ENCODE measurements around the gene USHBP1. TPM values are rescaled to one million over a fixed set of nuclear protein-coding genes. Genes with fewer than 3 reads are reported as not detected.

Gene USHBP1, protein sequence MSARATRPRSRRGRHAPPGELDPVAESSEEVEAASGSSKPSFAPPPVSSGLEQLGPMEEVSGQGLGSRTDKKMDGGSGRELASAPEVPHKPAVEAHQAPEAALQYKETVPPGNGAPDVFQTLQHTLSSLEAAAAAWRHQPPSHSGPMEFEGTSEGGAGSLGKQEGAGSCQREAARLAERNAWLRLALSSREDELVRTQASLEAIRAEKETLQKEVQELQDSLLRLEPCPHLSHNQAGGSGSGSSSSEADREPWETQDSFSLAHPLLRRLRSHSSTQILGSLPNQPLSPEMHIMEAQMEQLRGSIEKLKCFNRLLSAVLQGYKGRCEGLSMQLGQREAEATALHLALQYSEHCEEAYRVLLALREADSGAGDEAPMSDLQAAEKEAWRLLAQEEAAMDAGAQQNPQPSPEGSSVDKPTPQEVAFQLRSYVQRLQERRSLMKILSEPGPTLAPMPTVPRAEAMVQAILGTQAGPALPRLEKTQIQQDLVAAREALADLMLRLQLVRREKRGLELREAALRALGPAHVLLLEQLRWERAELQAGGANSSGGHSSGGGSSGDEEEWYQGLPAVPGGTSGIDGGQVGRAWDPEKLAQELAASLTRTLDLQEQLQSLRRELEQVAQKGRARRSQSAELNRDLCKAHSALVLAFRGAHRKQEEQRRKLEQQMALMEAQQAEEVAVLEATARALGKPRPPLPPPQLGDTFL
- total RNA-seq = 21.6 and 33.5 TPM in 2 replicates

DNA sequence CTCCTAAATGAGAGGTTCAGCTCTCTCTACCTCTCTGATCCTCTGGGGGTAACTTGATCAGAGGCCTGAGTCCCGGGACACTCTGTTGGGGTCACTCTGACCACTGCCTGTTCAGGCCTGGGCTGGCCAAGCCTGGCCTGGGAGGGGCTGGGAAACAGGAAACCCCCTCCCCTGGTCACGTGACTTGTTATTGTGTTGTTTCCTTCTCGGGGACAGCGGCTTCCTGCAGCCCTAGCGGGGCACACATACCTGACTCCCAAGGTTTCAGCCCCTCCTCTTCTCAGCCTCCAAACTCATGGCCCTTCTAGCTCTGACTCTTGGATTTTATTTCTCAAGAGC, at the start of gene USHBP1:
TSS of gene USHBP1 (minus strand) at position 105 of the 339 bp plus-strand sequence. CDS start 446 bp downstream, outside the sequence.
- peak; percentile 73 to 94 for DNase-seq (ENCODE audit: low read depth in 2 of 2)

DNA sequence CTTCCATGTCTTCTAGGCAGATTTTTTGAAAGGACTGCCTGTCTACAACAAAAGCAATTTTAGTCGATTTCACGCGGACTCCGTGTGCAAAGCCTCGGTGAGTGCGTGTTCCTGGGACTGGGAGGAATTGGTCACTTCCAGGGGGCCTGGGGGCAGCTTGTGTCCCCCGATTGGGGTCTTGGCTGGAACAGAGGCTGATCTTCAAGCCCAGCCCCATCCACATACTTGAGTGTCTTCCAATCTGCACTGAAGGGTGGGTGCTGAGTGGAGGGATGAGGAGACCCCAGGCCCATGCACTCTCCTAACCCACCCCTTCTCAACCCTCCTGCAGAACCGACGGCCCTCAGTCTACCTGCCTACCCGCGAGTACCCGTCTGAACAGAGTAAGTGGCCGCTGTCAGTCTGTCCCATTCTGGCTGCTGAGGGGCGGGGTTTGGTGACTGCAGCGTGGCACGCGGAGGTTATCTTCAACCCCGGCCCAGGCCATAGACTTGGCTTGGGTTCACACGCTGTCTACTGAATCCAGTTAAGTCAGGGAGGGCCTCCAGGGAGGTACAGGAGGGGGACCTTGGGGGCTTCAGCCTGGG, 49.6 kb upstream of the USHBP1 start:
- no peak for DNase-seq (ENCODE audit: low read depth in 2 of 2)

DNA sequence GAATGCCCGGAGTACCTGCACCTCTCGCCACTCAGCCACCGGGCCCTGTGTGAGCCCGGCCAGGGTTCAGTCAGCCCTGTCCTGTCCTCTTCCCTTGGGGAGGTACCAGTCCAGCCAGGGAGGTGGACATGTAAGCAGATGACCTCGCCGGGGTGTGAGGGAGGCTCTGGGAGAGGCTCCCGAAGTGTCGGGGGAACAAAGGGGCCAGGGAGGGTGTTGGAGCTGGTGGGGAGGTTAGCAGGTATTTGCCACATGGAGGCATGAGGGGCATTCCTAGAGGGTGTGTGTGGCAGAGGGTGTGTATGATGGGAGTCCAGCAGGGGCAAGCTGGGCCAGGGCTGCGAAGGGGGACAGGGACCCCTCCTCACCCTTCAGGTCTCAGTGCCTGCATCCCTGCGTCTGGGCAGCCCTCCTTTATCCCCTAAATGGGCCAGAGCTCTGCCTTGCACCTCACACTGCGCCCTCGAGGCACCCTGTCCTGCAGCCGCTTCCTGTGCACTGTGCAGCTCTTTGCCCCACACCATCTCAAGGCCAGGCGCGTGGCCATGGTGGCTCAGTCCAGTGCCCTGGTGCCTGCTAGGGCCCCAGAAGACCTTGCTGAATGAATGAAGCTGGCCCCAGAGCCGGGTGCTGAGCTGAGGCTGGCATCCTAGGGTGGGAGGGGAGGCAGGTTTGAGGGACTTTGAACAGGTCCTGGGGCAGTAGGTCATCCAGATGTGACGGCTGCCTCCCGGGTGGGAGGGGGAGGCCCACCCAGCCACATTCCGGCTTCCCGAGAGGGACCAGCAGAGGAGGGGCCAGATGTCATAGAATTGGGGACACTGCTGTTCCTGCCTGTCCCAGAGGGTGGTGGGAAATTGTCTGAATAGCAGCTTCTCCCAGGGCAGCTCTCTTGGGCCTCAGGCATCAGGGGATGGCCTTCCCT, 47.9 kb upstream of the USHBP1 start:
- no peak for DNase-seq (ENCODE audit: low read depth in 2 of 2)

DNA sequence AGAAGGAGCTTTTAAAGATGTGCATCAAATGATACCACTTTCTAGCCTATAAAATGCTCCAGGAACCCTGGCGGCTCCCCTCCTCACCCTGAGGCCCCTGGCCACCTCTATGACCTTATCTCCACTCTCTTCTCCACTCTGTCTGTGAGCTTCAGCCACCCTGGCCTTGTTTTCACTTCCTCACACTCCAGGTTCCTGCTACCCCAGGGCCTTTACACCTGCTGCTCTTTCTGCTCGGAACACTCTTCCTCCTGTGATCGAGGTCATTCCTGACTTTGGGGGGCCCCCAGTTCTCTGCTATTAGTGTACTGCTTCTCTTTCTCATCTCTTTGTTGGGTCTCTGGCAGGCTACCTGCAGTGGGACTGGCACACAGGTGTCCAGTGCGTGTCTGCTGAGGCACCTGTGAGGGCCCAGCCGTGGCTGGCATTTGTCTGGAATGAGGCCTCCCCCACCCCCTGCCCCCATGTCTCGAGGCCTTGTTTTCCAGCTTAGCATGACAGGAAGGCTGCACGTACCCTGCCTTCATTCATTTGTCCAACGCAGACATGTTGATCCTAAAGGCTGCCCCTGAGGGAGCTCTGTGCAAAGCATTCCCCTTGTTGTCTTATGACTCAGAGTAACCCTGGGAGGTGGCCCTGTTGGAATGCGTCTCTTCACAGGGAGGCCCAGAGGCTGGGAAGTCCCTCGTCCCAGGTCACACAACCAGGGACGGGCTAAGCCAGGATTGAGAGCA, 47.1 kb upstream of the USHBP1 start:
- DNase-seq (ENCODE audit: low read depth in 2 of 2) = peak in 1 of 2 donors; percentile 60

DNA sequence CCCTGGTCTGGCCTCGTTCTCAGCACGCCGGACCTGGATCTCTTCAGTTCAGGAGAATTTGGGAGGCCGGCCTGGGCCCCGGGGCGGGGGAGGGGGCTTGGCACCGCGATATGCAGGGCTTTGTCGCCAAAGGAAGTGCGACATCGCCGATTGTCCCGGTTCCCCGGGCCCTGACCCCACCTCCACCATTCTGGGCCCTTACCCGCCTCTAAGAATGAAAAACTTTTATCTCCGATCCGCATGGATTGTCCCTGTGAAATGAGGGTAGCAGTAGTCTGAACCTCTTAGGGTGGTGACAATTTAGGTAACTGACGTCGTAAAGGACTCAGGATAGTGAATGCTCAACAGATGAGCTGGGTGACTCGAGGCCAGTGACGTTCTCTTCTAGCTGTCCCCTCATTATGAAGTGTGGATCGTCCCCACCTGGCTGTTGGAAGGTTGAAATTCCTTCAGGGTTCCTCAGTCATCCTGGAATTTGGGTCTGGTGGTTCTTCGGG, 45.5 kb upstream of the USHBP1 start:
- DNase-seq (ENCODE audit: low read depth in 2 of 2) = peak in 1 of 2 donors; percentile 48

DNA sequence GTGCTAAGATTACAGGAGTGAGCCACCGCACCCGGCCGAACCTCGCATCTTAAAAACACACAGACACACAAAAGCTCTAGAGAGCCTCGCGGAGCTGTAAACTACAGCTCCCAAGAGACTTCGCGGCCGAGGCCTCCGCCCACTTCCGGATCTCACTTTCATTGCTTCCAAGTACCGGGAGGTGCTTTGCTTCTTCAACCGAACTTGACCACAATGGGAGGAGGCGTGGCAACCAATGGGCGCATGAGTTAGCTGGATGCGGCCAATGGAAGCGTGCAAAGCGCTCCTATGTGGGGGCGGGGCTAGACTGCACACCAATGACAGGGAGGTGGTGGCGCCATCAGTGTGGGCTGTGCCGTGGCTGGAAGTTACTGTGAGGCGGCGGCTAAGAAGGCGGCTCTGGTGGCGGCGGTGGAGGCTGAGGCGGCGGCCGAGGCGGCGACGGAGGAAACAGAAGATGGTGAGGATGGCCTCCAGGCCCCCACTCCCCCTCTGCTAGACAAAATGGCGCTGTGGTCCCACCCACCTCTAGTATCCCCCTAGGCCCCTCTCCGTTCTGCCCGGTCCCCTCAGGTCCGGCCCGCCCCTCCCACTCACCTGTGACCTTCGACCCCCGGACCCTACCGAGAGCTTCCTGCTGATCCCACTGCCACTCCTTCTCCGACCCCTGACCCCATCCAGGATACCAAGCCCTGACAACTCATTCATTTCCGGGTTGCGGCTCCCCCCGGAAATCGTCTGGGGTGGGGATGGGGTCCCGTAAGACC, 44.8 kb upstream of the USHBP1 start, which contains the start of gene DDA1:
TSS of gene DDA1 (plus strand) at position 366 of the 767 bp plus-strand sequence. CDS start at position 458, 92 bp downstream.
- DNase-seq (ENCODE audit: low read depth in 2 of 2) = peak; percentile 100

DNA sequence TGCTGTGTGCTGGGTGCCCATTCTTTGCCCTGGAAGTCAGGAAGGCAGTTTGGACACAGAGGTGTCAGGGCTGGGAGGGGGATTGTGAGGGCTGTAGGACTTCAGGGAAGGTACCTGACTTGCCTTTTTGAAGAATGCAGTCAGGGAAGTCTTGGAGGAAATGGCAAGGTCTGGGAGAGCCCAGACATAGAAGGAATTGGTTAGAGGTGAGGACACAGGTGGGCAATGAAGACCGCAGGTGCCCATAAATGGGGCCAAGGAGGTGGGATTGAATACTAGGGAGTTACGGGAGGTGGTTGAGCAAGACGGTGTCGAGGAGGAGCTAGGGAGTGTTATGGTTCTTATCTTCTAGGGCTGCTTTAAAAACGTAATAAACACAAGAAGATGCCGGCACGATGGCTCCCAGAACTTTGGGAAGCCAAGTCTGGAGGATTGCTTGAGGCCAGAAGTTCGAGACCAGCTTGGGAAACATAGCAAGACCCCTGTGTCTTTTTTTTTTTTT, 43.4 kb upstream of the USHBP1 start:
- no peak for DNase-seq (ENCODE audit: low read depth in 2 of 2)

DNA sequence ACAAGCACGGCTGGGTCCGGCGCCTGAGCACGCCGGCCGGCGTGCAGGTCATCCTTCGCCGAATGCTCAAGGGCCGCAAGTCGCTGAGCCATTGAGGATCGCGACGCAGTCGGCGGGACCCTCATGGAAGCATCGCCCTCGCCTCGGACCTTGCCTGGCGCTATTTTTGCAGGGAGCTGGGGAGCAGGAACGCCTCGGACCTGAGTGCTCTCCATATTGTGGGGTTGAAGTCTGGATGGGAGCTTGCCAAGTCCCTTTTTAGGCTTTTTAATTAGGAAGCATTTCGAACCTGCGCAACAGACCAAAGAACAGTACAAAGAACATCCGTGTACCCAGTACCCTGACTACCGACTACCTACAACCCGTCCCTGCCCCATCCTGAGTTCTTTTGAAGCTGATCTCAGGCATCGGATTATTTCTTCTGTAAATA, 41.8 kb upstream of the USHBP1 start:
- DNase-seq (ENCODE audit: low read depth in 2 of 2) = no peak

DNA sequence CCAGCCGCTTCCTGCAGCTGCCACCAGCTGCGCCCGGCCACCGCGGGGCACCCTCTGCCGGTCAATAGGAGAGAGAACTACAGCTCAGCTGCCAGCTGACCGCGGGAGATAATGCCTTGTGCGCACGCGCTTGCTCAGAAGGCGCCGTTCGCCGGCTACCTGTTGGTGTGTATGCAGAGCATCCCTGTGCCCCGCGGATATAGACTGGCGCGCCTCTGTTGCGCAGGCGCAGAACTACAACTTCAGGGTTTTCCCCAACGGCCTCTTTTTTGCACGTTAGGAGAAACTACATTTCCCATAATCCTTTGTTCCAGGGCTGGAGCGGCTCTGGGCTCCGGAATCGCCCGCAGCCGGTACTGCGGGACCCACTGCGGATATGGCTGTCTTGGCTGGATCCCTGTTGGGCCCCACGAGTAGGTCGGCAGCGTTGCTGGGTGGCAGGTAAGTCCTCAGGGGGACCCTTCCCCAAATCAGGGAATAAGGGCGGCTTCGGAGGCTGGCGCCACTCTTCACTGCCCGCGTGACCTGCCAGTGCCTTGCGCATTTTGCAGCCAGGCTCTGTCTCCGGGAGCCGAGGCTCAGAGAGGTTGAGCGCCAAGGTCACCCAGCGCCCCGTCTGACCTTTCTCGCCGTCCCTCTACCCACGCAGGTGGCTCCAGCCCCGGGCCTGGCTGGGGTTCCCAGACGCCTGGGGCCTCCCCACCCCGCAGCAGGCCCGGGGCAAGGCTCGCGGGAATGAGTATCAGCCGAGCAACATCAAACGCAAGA, 41.2 kb upstream of the USHBP1 start, which contains the start of gene MRPL34:
TSS of gene MRPL34 (plus strand) at position 356 of the 768 bp plus-strand sequence. CDS start at position 377, 21 bp downstream.
- DNase-seq (ENCODE audit: low read depth in 2 of 2) = peak; percentile 98 to 99

DNA sequence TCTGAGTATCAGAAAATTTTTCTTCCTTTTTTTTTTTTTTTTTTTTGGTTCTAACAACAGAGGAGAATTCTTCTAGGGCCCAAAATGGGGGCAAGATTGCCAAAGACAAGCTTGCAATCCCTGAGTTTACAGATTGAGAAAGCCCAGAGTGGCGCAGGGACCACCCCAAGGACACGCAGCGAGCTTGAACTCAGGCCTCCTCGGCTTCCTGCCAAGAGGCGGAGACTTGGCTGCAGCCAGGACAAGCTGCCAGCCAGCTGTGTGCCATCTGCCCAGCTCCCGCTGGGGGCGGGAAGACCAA, 40.6 kb upstream of the USHBP1 start:
- DNase-seq (ENCODE audit: low read depth in 2 of 2) = no peak

DNA sequence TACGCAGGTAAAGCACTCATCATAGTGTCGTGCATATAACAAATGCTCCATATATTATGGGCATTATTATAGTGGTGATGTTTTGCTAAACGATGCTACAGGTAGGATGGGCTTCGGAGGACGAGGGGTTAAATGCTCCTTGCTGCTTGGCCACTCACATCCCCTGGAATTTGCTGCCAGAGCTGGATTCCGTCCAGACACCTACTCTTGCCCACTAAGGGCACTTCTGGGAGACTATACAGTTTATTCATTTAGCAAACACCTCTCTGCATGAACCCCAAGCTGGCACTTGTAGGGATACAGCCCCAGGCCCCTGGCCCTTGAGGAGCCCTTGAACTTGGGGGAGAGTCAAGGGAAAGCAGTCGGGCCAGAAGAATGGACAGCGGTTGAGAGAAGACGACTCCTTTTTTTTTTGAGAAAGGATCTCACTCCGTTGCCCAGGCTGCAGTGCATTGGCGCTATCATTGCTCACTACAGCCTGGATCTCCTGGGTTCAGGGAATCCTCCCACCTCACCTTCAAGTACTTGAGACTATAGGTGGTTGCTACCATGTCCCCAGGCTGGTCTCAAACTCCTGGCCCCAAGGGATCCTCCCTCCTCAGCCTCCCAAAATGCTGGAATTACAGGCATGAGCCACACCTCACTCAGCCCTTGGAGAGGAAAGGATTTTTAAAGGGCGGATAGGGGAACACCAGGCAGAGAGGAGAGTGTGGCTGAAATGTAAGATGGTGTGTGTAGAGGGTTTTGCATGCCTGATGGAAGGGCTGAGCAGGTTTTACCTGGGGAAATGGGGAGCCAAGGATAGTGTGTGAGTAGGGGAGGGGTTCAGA, 40.1 kb upstream of the USHBP1 start:
- no peak for DNase-seq (ENCODE audit: low read depth in 2 of 2)

DNA sequence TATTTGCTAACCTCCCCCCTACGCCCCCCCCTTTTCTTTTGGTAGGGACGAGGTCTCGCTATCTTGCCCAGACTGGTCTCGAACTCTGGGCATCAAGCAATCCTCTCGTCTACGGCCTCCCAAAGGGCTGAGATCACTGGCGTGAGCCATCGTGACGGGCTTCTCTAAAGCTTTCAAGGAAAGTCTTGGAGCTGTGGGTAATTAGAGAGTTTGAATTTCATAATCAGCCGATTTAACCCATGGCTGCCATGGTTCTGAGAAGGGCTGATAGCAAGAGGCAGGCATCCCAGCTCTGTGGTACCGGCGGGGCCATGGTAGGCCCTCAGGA, 39.4 kb upstream of the USHBP1 start:
- DNase-seq (ENCODE audit: low read depth in 2 of 2) = no peak

DNA sequence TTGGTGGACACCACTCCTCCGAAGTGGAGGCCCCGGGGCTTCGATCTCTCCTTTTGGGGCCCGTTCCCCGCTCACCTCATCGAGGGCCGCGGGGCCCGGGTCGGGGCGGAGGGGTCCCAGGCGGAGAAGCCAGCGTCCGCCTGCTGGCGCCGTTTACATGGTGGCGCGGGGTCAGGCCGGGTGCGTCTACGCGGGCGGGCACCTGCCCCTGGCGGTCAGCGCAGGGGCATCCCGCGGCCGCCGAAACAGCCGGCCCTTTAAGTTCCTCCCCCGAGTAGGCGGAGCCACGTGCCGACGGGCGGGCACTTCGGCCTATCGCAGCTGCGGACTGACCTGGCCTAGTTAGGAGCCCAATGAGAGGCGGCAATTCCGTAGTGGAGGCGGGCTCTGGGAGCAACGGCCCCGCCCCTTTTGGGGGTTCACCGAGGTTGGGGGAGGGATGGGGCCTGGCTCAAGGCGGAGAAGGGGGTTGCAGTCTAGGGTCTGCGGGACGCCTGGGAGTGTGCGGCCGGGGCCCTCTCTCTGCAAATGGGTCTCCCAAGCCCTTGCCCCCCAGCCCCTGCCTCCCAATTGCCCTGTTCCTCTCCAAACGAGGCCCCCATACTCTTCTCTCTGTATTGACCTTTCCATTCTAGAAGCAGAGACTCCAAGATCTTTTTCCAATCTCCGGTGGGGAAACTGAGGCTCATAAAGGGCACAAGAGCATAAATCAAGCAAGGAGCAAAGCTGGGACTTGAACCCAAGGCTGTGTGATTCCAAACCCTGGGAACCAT, 38.8 kb upstream of the USHBP1 start, which contains the start of gene ABHD8:
TSS of gene ABHD8 (minus strand) at position 259 of the 773 bp plus-strand sequence. CDS start 1,809 bp downstream, outside the sequence.
- DNase-seq (ENCODE audit: low read depth in 2 of 2) = peak; percentile 96 to 97

DNA sequence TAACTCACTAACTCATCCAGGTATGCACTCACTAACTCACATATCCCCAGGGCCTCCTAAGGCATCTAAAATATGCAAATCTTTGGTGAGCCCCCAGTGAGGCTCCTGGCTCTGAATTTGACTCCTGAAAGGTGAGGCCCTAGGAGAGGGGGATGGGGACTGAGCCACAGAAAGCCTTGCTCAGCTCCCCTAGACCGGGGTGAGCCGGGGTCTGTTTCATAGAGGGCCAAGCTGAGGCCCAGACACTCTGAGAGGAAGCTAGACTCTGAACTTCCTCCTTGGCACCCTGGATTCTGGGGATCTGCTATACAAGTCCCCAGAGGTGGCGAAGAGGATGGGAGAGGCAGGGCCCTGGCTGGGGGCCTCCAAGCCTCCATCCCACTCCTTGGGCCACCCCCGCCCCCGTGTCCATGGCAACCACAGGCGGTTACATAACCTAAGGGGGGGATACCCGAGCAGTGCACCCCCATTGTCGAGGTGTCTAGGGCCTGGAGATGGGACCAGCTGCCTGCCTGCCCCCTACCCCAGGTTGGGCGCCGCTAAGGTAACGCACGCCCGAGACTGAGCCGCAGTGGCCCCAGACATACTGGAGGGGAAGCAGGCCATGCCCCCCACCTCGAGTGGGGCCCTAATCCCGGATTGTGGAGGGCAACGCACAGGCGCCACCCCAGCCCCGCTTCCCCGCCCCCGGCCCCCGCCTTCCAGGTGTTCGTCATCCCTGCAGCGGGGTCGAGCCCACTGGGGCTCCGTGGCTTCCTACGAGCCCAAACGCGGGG, 38.0 kb upstream of the USHBP1 start:
- no peak for DNase-seq (ENCODE audit: low read depth in 2 of 2)

DNA sequence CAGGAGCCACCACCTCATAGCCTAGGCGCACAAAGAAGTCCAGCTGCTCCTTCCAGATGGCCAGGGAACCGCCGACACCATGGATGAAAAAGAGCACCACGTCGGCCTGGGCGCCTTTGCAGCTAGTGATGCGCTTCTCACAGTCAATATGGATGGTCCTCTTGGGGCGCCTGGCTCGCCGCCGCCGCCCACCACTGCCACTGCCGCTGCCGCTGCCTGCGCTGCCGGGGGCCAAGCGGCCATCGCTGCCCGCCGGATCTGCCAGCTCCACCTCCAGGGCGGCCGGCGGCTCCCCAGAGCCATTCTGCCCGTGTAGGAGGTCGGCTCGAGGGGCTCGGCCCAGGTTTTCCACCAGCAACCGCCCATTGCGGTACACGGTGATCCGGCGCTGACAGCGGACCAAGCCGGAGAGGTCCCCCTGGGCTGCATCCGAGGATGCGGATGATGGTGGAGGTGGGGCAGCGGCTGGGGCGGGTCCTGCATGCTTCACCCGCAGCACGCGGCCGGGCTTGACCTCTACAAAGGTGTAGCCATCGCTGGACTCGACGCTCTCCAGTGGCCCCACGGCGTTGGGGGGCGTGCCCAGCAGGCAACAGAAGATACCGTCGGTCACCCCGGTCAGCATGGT, 36.6 kb upstream of the USHBP1 start:
- no peak for DNase-seq (ENCODE audit: low read depth in 2 of 2)

DNA sequence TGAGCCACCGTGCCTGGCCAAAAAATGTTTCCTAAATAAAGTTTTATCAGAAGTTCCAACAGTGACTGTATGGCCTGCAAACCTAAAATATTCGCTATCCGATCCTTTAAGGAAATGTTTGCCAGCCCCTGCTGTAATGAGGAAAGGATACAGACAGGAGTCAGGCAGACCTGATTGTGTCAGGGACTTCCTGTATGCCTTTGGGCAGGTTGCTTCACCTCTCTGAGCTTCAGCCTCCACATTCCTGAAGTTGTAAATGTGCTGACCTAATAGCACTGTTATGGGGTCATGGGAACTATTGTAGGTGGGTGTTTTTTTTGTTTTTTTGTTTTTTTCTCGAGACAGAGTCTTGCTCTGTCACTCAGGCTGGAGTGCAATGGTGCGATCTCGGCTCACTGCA, 32.4 kb upstream of the USHBP1 start:
- no peak for DNase-seq (ENCODE audit: low read depth in 2 of 2)

Data from lung microvascular endothelial cell (primary cell).